ENCODE results near the gene PPCDC.

GRCh38 chr15:75050283-75050682 is 26.9 kb downstream of the PPCDC start:
- no peak for TF ChIP-seq CTCF (IDR thresholded peaks at IDR 0.05)
- TF ChIP-seq POLR2A (IDR thresholded peaks at IDR 0.05; ENCODE audit: low read depth), result no peak

All from esophagus muscularis mucosa (tissue), 3 donors.